HCT116 (cell line): ENCODE measurements around the gene ART1. TPM values are rescaled to one million over a fixed set of nuclear protein-coding genes. Genes with fewer than 3 reads are reported as not detected.

Source experiments
- ATAC-seq: fragments of 200-7000 bp; cut with Tn5 transposase; 2 replicates; pipeline ENCODE4 v1.9.1; 2020; ENCODE audit warnings: mild to moderate bottlenecking, moderate library complexity
- BruUV-seq: library from RNA; stranded (reverse); fragments of 400-500 nt; replicated peaks from 2 replicates; lab custom pipeline; 2021; lab: Mats Ljungman, UMichigan
- CTCF ChIA-PET: fragments of 300-600 bp; sonication (Branson Sonifier 250); formaldehyde crosslinking; loops from one replicate; lab custom pipeline; 2021; ENCODE audit warnings: antibody characterized with exemption; lab: Charles Lee
- POLR2A ChIA-PET: fragments of 300-600, 350-600 bp; sonication (Branson Sonifier 250); formaldehyde crosslinking; loops from one replicate; lab custom pipeline; 2021; ENCODE audit warnings: antibody characterized with exemption; lab: Charles Lee
- RAD21 ChIA-PET, 2 experiments: fragments of 300-600 bp; sonication (Branson Sonifier 250); formaldehyde crosslinking; loops; one replicate each; lab custom pipeline; 2023; ENCODE audit warnings: low total read pairs in 2 of 2; ENCODE audit not compliant: uncharacterized antibody in 2 of 2, unreplicated experiment in 2 of 2, low non-redundant PET in 1 of 2; lab: Charles Lee
- DNase-seq: peaks from one replicate; pipeline ENCODE4 v3.0.0-alpha.2; 2010; ENCODE audit warnings: low read depth, low spot score
- H2AFZ ChIP-seq: fragments of 200-600 bp; shearing (Covaris generic), sonication (generic); 2 replicates; pipeline ENCODE4 v1.6.1; 2017; ENCODE audit warnings: low read depth, mixed run types, mixed read lengths, antibody characterized with exemption, low read length; ENCODE audit not compliant: poor library complexity, severe bottlenecking
- H3K27ac ChIP-seq: 2 replicates; pipeline ENCODE4 v1.5.1; 2012; ENCODE audit warnings: low read depth, low read length
- H3K27me3 ChIP-seq: fragments of 200-600 bp; sonication (generic); 2 replicates; pipeline ENCODE4 v1.6.1; 2016; ENCODE audit warnings: mixed run types, low read length, mixed read lengths; ENCODE audit not compliant: insufficient read depth
- H3K36me3 ChIP-seq, 2 experiments: fragments of 200-500 bp in 1 of 2; fragments of 200-600 bp in 1 of 2; sonication (Bioruptor generic) in 1 of 2; sonication (generic) in 1 of 2; 2 replicates each; pipeline versions ENCODE4 v1.5.1 to v1.6.1; 2014 to 2016; ENCODE audit warnings: low read length in 2 of 2, inconsistent platforms in 1 of 2, mixed read lengths in 1 of 2, mixed run types in 1 of 2; ENCODE audit not compliant: insufficient read depth in 2 of 2, control insufficient read depth in 1 of 2
- H3K4me1 ChIP-seq, 2 experiments: fragments of 200-600 bp in 1 of 2; sonication (generic) in 1 of 2; 2 replicates each; pipeline versions ENCODE4 v1.5.1 to v1.6.1; 2012 to 2017; ENCODE audit warnings: low read length in 2 of 2, inconsistent platforms in 1 of 2, mild to moderate bottlenecking in 1 of 2, mixed read lengths in 1 of 2, mixed run types in 1 of 2, moderate library complexity in 1 of 2; ENCODE audit not compliant: insufficient read depth in 2 of 2, control insufficient read depth in 1 of 2
- H3K4me2 ChIP-seq: fragments of 200-600 bp; sonication (generic); 2 replicates; pipeline ENCODE4 v1.6.1; 2017; ENCODE audit warnings: mixed run types, low read length, mixed read lengths
- H3K4me3 ChIP-seq, 2 experiments: fragments of 200-600 bp in 1 of 2; sonication (generic) in 1 of 2; replicated peaks in 1 of 2; 2 replicates each; pipeline ENCODE4 v1.5.1; 2011 to 2016; ENCODE audit warnings: low read length in 2 of 2, control low read depth in 1 of 2, low read depth in 1 of 2, mild to moderate bottlenecking in 1 of 2, mixed read lengths in 1 of 2, mixed run types in 1 of 2
- H3K79me2 ChIP-seq: fragments of 200-600 bp; sonication (generic); 2 replicates; pipeline ENCODE4 v1.6.1; 2017; ENCODE audit warnings: mild to moderate bottlenecking, mixed run types, low read length, moderate library complexity, mixed read lengths; ENCODE audit not compliant: insufficient read depth
- H3K9ac ChIP-seq: fragments of 200-600 bp; sonication (generic); 2 replicates; pipeline ENCODE4 v1.6.1; 2016; ENCODE audit warnings: low read length, mixed read lengths
- H3K9me2 ChIP-seq: fragments of 200-600 bp; sonication (generic), shearing (Covaris generic); 2 replicates; pipeline ENCODE4 v1.6.1; 2017; ENCODE audit warnings: mixed run types, mild to moderate bottlenecking, moderate library complexity; ENCODE audit not compliant: insufficient read depth
- H3K9me3 ChIP-seq, 2 experiments: fragments of 200-500 bp in 1 of 2; fragments of 200-600 bp in 1 of 2; sonication (Bioruptor generic) in 1 of 2; sonication (generic) in 1 of 2; 2 replicates each; pipeline ENCODE4 v1.6.1; 2014 to 2017; ENCODE audit warnings: low read length in 2 of 2, mixed read lengths in 2 of 2, inconsistent platforms in 1 of 2, low read depth in 1 of 2, mild to moderate bottlenecking in 1 of 2, mixed run types in 1 of 2, moderate library complexity in 1 of 2; ENCODE audit not compliant: control insufficient read depth in 1 of 2, insufficient read depth in 1 of 2
- H4K20me1 ChIP-seq: fragments of 200-600 bp; sonication (generic), shearing (Covaris generic); 2 replicates; pipeline ENCODE4 v1.6.1; 2017; ENCODE audit warnings: mixed run types, mild to moderate bottlenecking, moderate library complexity; ENCODE audit not compliant: insufficient read depth
- CBX3 ChIP-seq: IDR thresholded peaks from 2 replicates; pipeline ENCODE4 v1.6.1; 2012; ENCODE audit warnings: low read depth
- CEBPB ChIP-seq: IDR thresholded peaks from 2 replicates; pipeline ENCODE4 v1.6.1; 2012; ENCODE audit warnings: low read depth
- ELF1 ChIP-seq: IDR thresholded peaks from 2 replicates; pipeline ENCODE4 v1.6.1; 2012; ENCODE audit warnings: low read depth, borderline replicate concordance
- EZH2phosphoT487 ChIP-seq: fragments of 200-600 bp; IDR thresholded peaks from 2 replicates; pipeline ENCODE4 v1.6.1; 2018; ENCODE audit warnings: antibody characterized with exemption, borderline replicate concordance
- POLR2A ChIP-seq: IDR thresholded peaks from 2 replicates; pipeline ENCODE4 v1.7.0; 2011; ENCODE audit warnings: borderline replicate concordance; ENCODE audit not compliant: insufficient read depth, insufficient read length; ENCODE audit errors: extremely low read depth
- POLR2AphosphoS5 ChIP-seq: IDR thresholded peaks from 2 replicates; pipeline ENCODE4 v1.6.1; 2011; ENCODE audit warnings: mild to moderate bottlenecking, low read depth, low read length, moderate library complexity
- SIN3A ChIP-seq: IDR thresholded peaks from 2 replicates; pipeline ENCODE4 v1.6.1; 2012; ENCODE audit warnings: low read depth
- TCF7L2 ChIP-seq: IDR thresholded peaks from 2 replicates; pipeline ENCODE4 v1.7.0; 2011; ENCODE audit warnings: borderline replicate concordance, inconsistent platforms; ENCODE audit not compliant: insufficient read depth, insufficient read length; ENCODE audit errors: extremely low read depth
- YY1 ChIP-seq: IDR thresholded peaks from 2 replicates; pipeline ENCODE4 v1.6.1; 2011; ENCODE audit warnings: low read length, low read depth, moderate library complexity, mild to moderate bottlenecking; ENCODE audit not compliant: insufficient replicate concordance; ENCODE audit errors: extremely low read depth
- ZNF274 ChIP-seq: fragments of 200-500 bp; sonication (Bioruptor generic); IDR thresholded peaks from 2 replicates; pipeline ENCODE4 v1.6.1; 2014; ENCODE audit warnings: mild to moderate bottlenecking, low read depth, low read length, inconsistent platforms
- intact Hi-C: fragments of 100-400 bp; cut with micrococcal nuclease; formaldehyde crosslinking; loops from 2 replicates; pipeline ENCODE4 v1.10.0; 2022
- total RNA-seq: library from RNA; stranded (reverse); gene quantifications from one replicate; pipeline ENCODE4 v1.2.1, GENCODE V29; 2021; ENCODE audit not compliant: unreplicated experiment
- TF ChIP-seq, protein P1 (sequence below): IDR thresholded peaks from 2 replicates; pipeline ENCODE4 v1.6.1; 2012
- TF ChIP-seq, protein P2 (sequence below), 3 experiments: fragments of 200-600 bp in 1 of 3; sonication (generic) in 1 of 3; IDR thresholded peaks in 2 of 3; conservative IDR thresholded peaks in 1 of 3; 2 replicates each; pipeline ENCODE4 v1.5.1; 2012 to 2017; ENCODE audit warnings: low read depth in 2 of 3, low read length in 2 of 3, antibody characterized with exemption in 1 of 3, borderline replicate concordance in 1 of 3, control low read depth in 1 of 3, mild to moderate bottlenecking in 1 of 3, mixed read lengths in 1 of 3, mixed run types in 1 of 3, moderate library complexity in 1 of 3; ENCODE audit not compliant: insufficient read depth in 1 of 3

Gene ART1
- total RNA-seq, 1 experiment from 2014 or later = not detected

DNA sequence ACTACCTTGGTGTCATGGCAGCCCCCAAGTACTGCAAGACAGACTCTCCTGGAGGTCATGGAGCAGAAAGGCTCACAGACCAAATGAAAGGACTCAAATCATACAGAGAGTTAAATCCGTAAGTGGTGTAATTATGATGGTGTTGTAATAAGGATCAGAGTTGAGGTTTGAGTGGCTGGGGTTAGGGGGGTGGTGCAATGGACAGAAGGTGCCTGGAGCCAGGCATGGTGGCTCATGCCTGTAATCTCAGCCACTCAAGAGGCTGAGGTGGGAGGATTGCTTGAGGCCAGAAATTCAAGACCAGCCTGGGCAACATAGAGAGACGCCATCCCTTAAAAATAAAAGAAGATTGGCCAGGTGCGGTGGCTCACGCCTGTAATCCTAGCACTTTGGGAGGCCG is 21.8 kb upstream of the ART1 start:
- Histone ChIP-seq H3K9me3 (no peaks in the 10 kb centered on the region), H4K20me1 (no peaks in the 10 kb centered on the region), H3K27me3 (no peaks in the 10 kb centered on the region), H3K4me2 (no peak overlapping the region), H3K36me3 (no peaks in the 10 kb centered on the region), H3K4me1 (no peaks in the 10 kb centered on the region), H3K27ac (no peak overlapping the region), H3K9me2 (no peaks in the 10 kb centered on the region), H2AFZ (no peak overlapping the region), H3K79me2 (no peaks in the 10 kb centered on the region)
- DNase-seq = no peak
- intact Hi-C loops = no loop called here
- BruUV-seq = no TSS peak
- ATAC-seq = no peak
- ChIA-PET POLR2A (no interaction called here), CTCF (no interaction called here)
- TF ChIP-seq ELF1 (no peak), EZH2phosphoT487 (no peak), ZNF274 (no peak), CBX3 (no peak), CEBPB (no peak), YY1 (no peak), POLR2AphosphoS5 (no peak), TCF7L2 (no peak), SIN3A (no peak), POLR2A (no peak)
- TF ChIP-seq, protein P1, sequence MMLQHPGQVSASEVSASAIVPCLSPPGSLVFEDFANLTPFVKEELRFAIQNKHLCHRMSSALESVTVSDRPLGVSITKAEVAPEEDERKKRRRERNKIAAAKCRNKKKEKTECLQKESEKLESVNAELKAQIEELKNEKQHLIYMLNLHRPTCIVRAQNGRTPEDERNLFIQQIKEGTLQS = no peak
- TF ChIP-seq, protein P2, sequence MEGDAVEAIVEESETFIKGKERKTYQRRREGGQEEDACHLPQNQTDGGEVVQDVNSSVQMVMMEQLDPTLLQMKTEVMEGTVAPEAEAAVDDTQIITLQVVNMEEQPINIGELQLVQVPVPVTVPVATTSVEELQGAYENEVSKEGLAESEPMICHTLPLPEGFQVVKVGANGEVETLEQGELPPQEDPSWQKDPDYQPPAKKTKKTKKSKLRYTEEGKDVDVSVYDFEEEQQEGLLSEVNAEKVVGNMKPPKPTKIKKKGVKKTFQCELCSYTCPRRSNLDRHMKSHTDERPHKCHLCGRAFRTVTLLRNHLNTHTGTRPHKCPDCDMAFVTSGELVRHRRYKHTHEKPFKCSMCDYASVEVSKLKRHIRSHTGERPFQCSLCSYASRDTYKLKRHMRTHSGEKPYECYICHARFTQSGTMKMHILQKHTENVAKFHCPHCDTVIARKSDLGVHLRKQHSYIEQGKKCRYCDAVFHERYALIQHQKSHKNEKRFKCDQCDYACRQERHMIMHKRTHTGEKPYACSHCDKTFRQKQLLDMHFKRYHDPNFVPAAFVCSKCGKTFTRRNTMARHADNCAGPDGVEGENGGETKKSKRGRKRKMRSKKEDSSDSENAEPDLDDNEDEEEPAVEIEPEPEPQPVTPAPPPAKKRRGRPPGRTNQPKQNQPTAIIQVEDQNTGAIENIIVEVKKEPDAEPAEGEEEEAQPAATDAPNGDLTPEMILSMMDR (IDR thresholded peaks at IDR 0.05 in 2 of 3, conservative IDR thresholded peaks at IDR 0.05 in 1 of 3; ENCODE audit: borderline replicate concordance in 1 of 3, insufficient read depth in 1 of 3, low read depth in 2 of 3, low read length in 2 of 3) = no peak
- TF ChIP-seq, all 23 proteins: peak for 0
- H3K4me3 ChIP-seq = no peak overlapping the region
- no peak overlapping the region for H3K9ac ChIP-seq
- RAD21 ChIA-PET = no interaction called here
